Measurements from ENCODE around the gene SLC5A5. TPM values are rescaled to one million over a fixed set of nuclear protein-coding genes. Genes with fewer than 3 reads are reported as not detected.

SLC5A5 gene
- total RNA-seq, 1 donor from 2014 or later = not detected

- H3K27ac Mint-ChIP-seq (ENCODE audit: unreplicated experiment) = no peak overlapping the region
- H3K27me3 Mint-ChIP-seq (ENCODE audit: unreplicated experiment) = no peaks in the 10 kb centered on the region
- no peak for DNase-seq (ENCODE audit: extremely low spot score, unreplicated experiment)
- peaks cover 22% of the 10 kb centered on the region for H3K36me3 Mint-ChIP-seq (ENCODE audit: unreplicated experiment)
- TF ChIP-seq CTCF (IDR thresholded peaks at IDR 0.05) = no peak
- H3K9me3 Mint-ChIP-seq (ENCODE audit: unreplicated experiment) = no peaks in the 10 kb centered on the region
- no peak overlapping the region for H3K4me3 Mint-ChIP-seq (ENCODE audit: unreplicated experiment)
- H3K4me1 Mint-ChIP-seq (ENCODE audit: unreplicated experiment) = peaks cover 28% of the 10 kb centered on the region
Observed at GRCh38 chr19:17862711-17863519, 8.8 kb upstream of the SLC5A5 start.

- H3K36me3 Mint-ChIP-seq (ENCODE audit: unreplicated experiment) = peaks cover 22% of the 10 kb centered on the region
- H3K27ac Mint-ChIP-seq (ENCODE audit: unreplicated experiment) = no peak overlapping the region
- TF ChIP-seq CTCF (IDR thresholded peaks at IDR 0.05) = no peak
- peaks cover 2% of the 10 kb centered on the region for H3K27me3 Mint-ChIP-seq (ENCODE audit: unreplicated experiment)
- H3K9me3 Mint-ChIP-seq (ENCODE audit: unreplicated experiment) = no peaks in the 10 kb centered on the region
- no peak overlapping the region for H3K4me3 Mint-ChIP-seq (ENCODE audit: unreplicated experiment)
- peaks cover 28% of the 10 kb centered on the region for H3K4me1 Mint-ChIP-seq (ENCODE audit: unreplicated experiment)
- no peak for DNase-seq (ENCODE audit: extremely low spot score, unreplicated experiment)
Observed at GRCh38 chr19:17863520-17864182, 8.1 kb upstream of the SLC5A5 start.

GRCh38 chr19:17865364-17866311 lies 6.1 kb upstream of the SLC5A5 start:
- no peak for TF ChIP-seq CTCF (IDR thresholded peaks at IDR 0.05)
- DNase-seq (ENCODE audit: extremely low spot score, unreplicated experiment) = no peak
- peaks cover 22% of the 10 kb centered on the region for H3K36me3 Mint-ChIP-seq (ENCODE audit: unreplicated experiment)
- peaks cover 14% of the 10 kb centered on the region for H3K4me1 Mint-ChIP-seq (ENCODE audit: unreplicated experiment)
- peaks cover 10% of the 10 kb centered on the region for H3K27me3 Mint-ChIP-seq (ENCODE audit: unreplicated experiment)
- H3K9me3 Mint-ChIP-seq (ENCODE audit: unreplicated experiment) = no peaks in the 10 kb centered on the region
- no peak overlapping the region for H3K4me3 Mint-ChIP-seq (ENCODE audit: unreplicated experiment)
- peak overlapping the region; percentile 56 for H3K27ac Mint-ChIP-seq (ENCODE audit: unreplicated experiment)

GRCh38 chr19:17866312-17866963 lies 5.3 kb upstream of the SLC5A5 start:
- no peak for TF ChIP-seq CTCF (IDR thresholded peaks at IDR 0.05)
- Mint-ChIP-seq H3K36me3 (ENCODE audit: unreplicated experiment) (peaks cover 18% of the 10 kb centered on the region), H3K27me3 (ENCODE audit: unreplicated experiment) (peaks cover 16% of the 10 kb centered on the region), H3K4me3 (ENCODE audit: unreplicated experiment) (no peak overlapping the region), H3K4me1 (ENCODE audit: unreplicated experiment) (peaks cover 6% of the 10 kb centered on the region), H3K27ac (ENCODE audit: unreplicated experiment) (no peak overlapping the region), H3K9me3 (ENCODE audit: unreplicated experiment) (no peaks in the 10 kb centered on the region)
- no peak for DNase-seq (ENCODE audit: extremely low spot score, unreplicated experiment)

Data from osteocyte (in vitro differentiated cells).